IMR-90 (cell line): ENCODE measurements around the gene CLTA. TPM values are rescaled to one million over a fixed set of nuclear protein-coding genes. Genes with fewer than 3 reads are reported as not detected.

Experiments
- ATAC-seq: fragments of 200-7000 bp; cut with Tn5 transposase; 2 replicates; pipeline ENCODE4 v1.9.1; 2020; ENCODE audit warnings: low read depth, mild to moderate bottlenecking, moderate library complexity
- BruUV-seq: library from RNA; stranded (reverse); fragments of 400-500 nt; replicated peaks from 2 replicates; lab custom pipeline; 2021; lab: Mats Ljungman, UMichigan
- CTCF ChIA-PET: fragments of 300-600 bp; formaldehyde crosslinking; extraction: SDS; loops from one replicate; lab custom pipeline; 2021; ENCODE audit warnings: antibody characterized with exemption; lab: Yijun Ruan, JAX
- POLR2A ChIA-PET: fragments of 300-600 bp; sonication (Branson Sonifier 250); formaldehyde crosslinking; loops from one replicate; lab custom pipeline; 2022; ENCODE audit warnings: antibody characterized with exemption; ENCODE audit not compliant: unreplicated experiment; lab: Charles Lee
- DNase-seq: peaks from one replicate; pipeline ENCODE4 v3.0.0; 2013
- H2AFZ ChIP-seq: replicated peaks from 2 replicates; pipeline ENCODE3; 2013; ENCODE audit warnings: low read length, mild to moderate bottlenecking; ENCODE audit not compliant: poor library complexity
- H2AK5ac ChIP-seq: 2 replicates; pipeline ENCODE4 v1.6.1; 2013; ENCODE audit warnings: low read depth, low read length, inconsistent platforms
- H2AK9ac ChIP-seq: replicated peaks from 2 replicates; pipeline ENCODE3; 2013; ENCODE audit warnings: mild to moderate bottlenecking, low read depth, low read length, moderate library complexity; ENCODE audit not compliant: poor library complexity
- H2BK120ac ChIP-seq: 2 replicates; pipeline ENCODE4 v1.6.1; 2013; ENCODE audit warnings: low read depth, low read length, inconsistent platforms
- H2BK15ac ChIP-seq: 3 replicates; pipeline ENCODE4 v1.6.1; 2013; ENCODE audit warnings: low read depth, low read length, inconsistent platforms
- H2BK20ac ChIP-seq: 2 replicates; pipeline ENCODE4 v1.6.1; 2013; ENCODE audit warnings: low read depth, mild to moderate bottlenecking, inconsistent platforms, low read length, moderate library complexity
- H2BK5ac ChIP-seq: 2 replicates; pipeline ENCODE4 v1.6.1; 2013; ENCODE audit warnings: mild to moderate bottlenecking, low read depth, low read length, inconsistent platforms; ENCODE audit not compliant: poor library complexity, severe bottlenecking
- H3K14ac ChIP-seq: replicated peaks from 2 replicates; pipeline ENCODE4 v1.6.1; 2013; ENCODE audit warnings: low read depth, low read length, inconsistent platforms
- H3K18ac ChIP-seq: 2 replicates; pipeline ENCODE4 v1.6.1; 2013; ENCODE audit warnings: low read depth, low read length, control low read depth
- H3K23ac ChIP-seq: 2 replicates; pipeline ENCODE4 v1.6.1; 2013; ENCODE audit warnings: low read depth, low read length, inconsistent platforms
- H3K27ac ChIP-seq: 2 replicates; pipeline ENCODE4 v1.5.1; 2013; ENCODE audit warnings: mild to moderate bottlenecking, control low read depth, low read length; ENCODE audit not compliant: insufficient read depth
- H3K27me3 ChIP-seq: 2 replicates; pipeline ENCODE4 v1.6.1; 2013; ENCODE audit warnings: low read length; ENCODE audit not compliant: control insufficient read depth, insufficient read depth
- H3K36me3 ChIP-seq: 2 replicates; pipeline ENCODE4 v1.6.1; 2013; ENCODE audit warnings: low read length, mixed read lengths; ENCODE audit not compliant: control insufficient read depth, insufficient read depth
- H3K4ac ChIP-seq: 2 replicates; pipeline ENCODE4 v1.6.1; 2013; ENCODE audit warnings: low read depth, low read length, inconsistent platforms
- H3K4me1 ChIP-seq: 2 replicates; pipeline ENCODE4 v1.6.1; 2013; ENCODE audit warnings: low read length, mixed read lengths; ENCODE audit not compliant: control insufficient read depth, insufficient read depth
- H3K4me2 ChIP-seq: 2 replicates; pipeline ENCODE4 v1.6.1; 2013; ENCODE audit warnings: low read depth, mild to moderate bottlenecking, control low read depth, low read length, moderate library complexity
- H3K4me3 ChIP-seq: 2 replicates; pipeline ENCODE4 v1.5.1; 2013; ENCODE audit warnings: low read depth, mild to moderate bottlenecking, control low read depth, low read length, moderate library complexity; ENCODE audit not compliant: insufficient read depth
- H3K56ac ChIP-seq: 2 replicates; pipeline ENCODE4 v1.6.1; 2013; ENCODE audit warnings: low read length, inconsistent platforms; ENCODE audit not compliant: insufficient read depth; ENCODE audit errors: extremely low read depth
- H3K79me1 ChIP-seq, 2 experiments: 2 replicates each; pipeline ENCODE4 v1.6.1; 2013; ENCODE audit warnings: low read length in 2 of 2, inconsistent platforms in 1 of 2, low read depth in 1 of 2
- H3K9ac ChIP-seq: 2 replicates; pipeline ENCODE4 v1.6.1; 2013; ENCODE audit warnings: low read depth, low read length, control low read depth
- H3K9me1 ChIP-seq: 2 replicates; pipeline ENCODE4 v1.6.1; 2013; ENCODE audit warnings: low read length, inconsistent platforms; ENCODE audit not compliant: insufficient read depth
- H3K9me3 ChIP-seq: 2 replicates; pipeline ENCODE4 v1.6.1; 2013; ENCODE audit warnings: low read length; ENCODE audit not compliant: control insufficient read depth, insufficient read depth
- H4K20me1 ChIP-seq: 2 replicates; pipeline ENCODE4 v1.6.1; 2013; ENCODE audit warnings: low read length, inconsistent platforms; ENCODE audit not compliant: insufficient read depth
- H4K5ac ChIP-seq: 2 replicates; pipeline ENCODE4 v1.6.1; 2013; ENCODE audit warnings: mild to moderate bottlenecking, low read depth, low read length, control low read depth
- H4K8ac ChIP-seq, 2 experiments: 2 replicates each; pipeline ENCODE4 v1.6.1; 2013; ENCODE audit warnings: low read depth in 2 of 2, low read length in 2 of 2, control low read depth in 1 of 2, inconsistent platforms in 1 of 2
- H4K91ac ChIP-seq: 2 replicates; pipeline ENCODE4 v1.6.1; 2013; ENCODE audit warnings: low read depth, low read length, inconsistent platforms; ENCODE audit not compliant: insufficient read depth
- MAFK ChIP-seq: IDR thresholded peaks from 2 replicates; pipeline ENCODE4 v1.6.1; 2012; ENCODE audit warnings: low read depth, low read length, improper control_type of control experiment
- MAZ ChIP-seq: IDR thresholded peaks from 2 replicates; pipeline ENCODE4 v1.6.1; 2012; ENCODE audit warnings: low read depth, mild to moderate bottlenecking, low read length, improper control_type of control experiment, moderate library complexity, borderline replicate concordance
- MXI1 ChIP-seq: IDR thresholded peaks from 2 replicates; pipeline ENCODE4 v1.6.1; 2012; ENCODE audit warnings: low read depth, mild to moderate bottlenecking, low read length, moderate library complexity, borderline replicate concordance
- POLR2A ChIP-seq: IDR thresholded peaks from 2 replicates; pipeline ENCODE4 v1.6.1; 2012; ENCODE audit warnings: mild to moderate bottlenecking, low read depth, low read length
- RAD21 ChIP-seq: IDR thresholded peaks from 2 replicates; pipeline ENCODE4 v1.6.1; 2012; ENCODE audit warnings: low read length, improper control_type of control experiment
- RFX5 ChIP-seq: IDR thresholded peaks from 2 replicates; pipeline ENCODE4 v1.8.0; 2012; ENCODE audit warnings: low read depth, mild to moderate bottlenecking, low read length, moderate library complexity
- WGBS, 2 experiments: methylation state at CpG; one replicate each; pipeline versions ENCODE4 v1.1.5 to v1.1.7; 2013; ENCODE audit warnings: missing lambda C conversion rate in 2 of 2; ENCODE audit not compliant: insufficient read length in 1 of 2; ENCODE audit errors: extremely low coverage in 2 of 2; 5-methylcytosine and 5-hydroxymethylcytosine counted together
- dilution Hi-C: fragments of 300-500 bp; cut with HindIII; formaldehyde crosslinking; loops from one replicate; pipeline ENCODE4 v1.14.3; 2018; ENCODE audit warnings: low sequenced_read_pairs; ENCODE audit not compliant: unreplicated experiment
- in situ Hi-C: fragments of 300-500 bp; cut with MboI; formaldehyde crosslinking; loops from 3 replicates; pipeline ENCODE4 v1.14.3; 2019; ENCODE audit warnings: low sequenced_read_pairs, inconsistent platforms, mixed read lengths
- intact Hi-C: fragments of 100-400 bp; cut with micrococcal nuclease; formaldehyde crosslinking; loops from 2 replicates; pipeline ENCODE4 v1.10.0; 2022
- polyA plus RNA-seq, 3 experiments: library from polyadenylated mRNA; depleted of rRNA; stranded (reverse); fragments of >200 nt; gene quantifications; 2 replicates each; pipeline ENCODE4 v1.2.3, GENCODE V29; 2012; ENCODE audit warnings: low replicate concordance in 1 of 3
- total RNA-seq: library from RNA; depleted of rRNA; stranded (reverse); fragments of >200 nt; gene quantifications from 2 replicates; pipeline ENCODE4 v1.2.3, GENCODE V29; 2012
- TF ChIP-seq, protein P1 (sequence below): conservative IDR thresholded peaks from 2 replicates; pipeline ENCODE4 v1.5.1; 2012; ENCODE audit warnings: mild to moderate bottlenecking, low read depth, low read length, improper control_type of control experiment

Gene CLTA
- total and polyA plus RNA-seq, 2 of the 4 experiments (the other 2 are of a cell fraction): 133 to 246 TPM

DNA sequence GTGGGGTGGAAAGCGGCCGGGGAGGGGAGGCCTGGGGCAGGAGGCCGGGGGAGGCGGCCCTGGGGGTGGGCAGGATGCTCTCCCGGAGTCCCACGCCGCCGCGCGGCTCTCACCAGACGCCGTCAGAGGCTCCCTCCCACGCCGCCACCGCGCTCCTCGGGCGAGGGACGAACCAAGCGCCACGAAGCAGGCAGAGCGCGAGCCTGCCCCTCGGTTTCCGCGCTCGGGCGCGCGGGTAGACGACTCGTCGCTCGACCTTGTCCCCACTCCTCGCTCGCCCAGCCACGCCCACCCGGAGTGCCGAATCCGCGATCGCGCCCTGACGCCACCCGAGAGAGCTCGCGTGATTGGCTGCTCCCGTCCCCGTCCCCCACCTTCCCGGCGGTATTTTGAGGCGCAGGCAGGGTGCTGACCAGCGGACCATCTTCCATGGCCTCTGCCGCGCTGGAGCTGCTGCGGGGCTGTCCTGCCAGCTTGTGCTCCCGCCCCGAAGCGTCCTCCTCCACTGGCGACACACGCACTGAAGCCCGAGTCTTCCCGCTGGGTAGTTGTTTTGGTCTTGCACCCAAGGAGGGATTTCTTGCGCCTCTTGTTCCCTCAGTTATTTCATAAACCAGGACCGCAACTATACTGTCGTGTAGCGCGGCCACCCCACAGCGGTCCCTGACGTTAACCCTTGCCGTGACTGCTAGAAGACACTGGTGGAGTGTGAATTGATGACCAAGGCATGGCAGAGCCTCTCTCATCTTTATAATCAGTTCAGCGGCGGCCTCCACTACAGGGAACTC is 67.7 kb downstream of the CLTA start, which contains the start of gene GNE (continued):
- peak; percentile 100 for TF ChIP-seq MAZ
- TF ChIP-seq MAFK: no peak
- peak; percentile 78; the same call in 1 of the 2 replicates for TF ChIP-seq MXI1

- 0 out of 2 replicates have a peak, but pooled peaks cover 2% of the 10 kb centered on the region for H3K4me1 ChIP-seq
- peak overlapping the region; percentile 94 for H2AK9ac ChIP-seq
- H3K23ac ChIP-seq: peak overlapping the region; percentile 60; the same call in 1 of the 2 replicates
- no peaks in the 10 kb centered on the region for H3K27me3 ChIP-seq
- no peak overlapping the region for H2BK15ac ChIP-seq
- H3K14ac ChIP-seq: peak overlapping the region; percentile 92; the same call in 1 of the 2 replicates
- H3K4ac ChIP-seq: peak overlapping the region; percentile 64
- H2BK20ac ChIP-seq: no peak overlapping the region
- H4K8ac ChIP-seq: peak overlapping the region; percentile 89 to 95
- dilution Hi-C loops (no loop called here), in situ Hi-C loops (no loop called here), intact Hi-C loops (loop anchor here (1.0 kb wide), 1 partner anchor 18 kb away; no protein-coding TSS in a partner anchor)
- 0 out of 2 replicates have a peak, but pooled peaks cover 3% of the 10 kb centered on the region for H4K20me1 ChIP-seq
- peak overlapping the region; percentile 75 for H3K9ac ChIP-seq
- no peaks in the 10 kb centered on the region for H3K36me3 ChIP-seq
- BruUV-seq: no TSS peak
- no peaks in the 10 kb centered on the region for H3K9me3 ChIP-seq
- peak overlapping the region; percentile 79 for H3K27ac ChIP-seq
- ChIA-PET POLR2A (interaction anchor here (0.5 kb wide), 1 partner anchor 9 kb away, joined by 4 read pairs; no protein-coding TSS in a partner anchor), CTCF (interaction anchor here (0.6 kb wide), 1 partner anchor 54 kb away, joined by 3 read pairs; no protein-coding TSS in a partner anchor)
- peak overlapping the region; percentile 99 for H2AFZ ChIP-seq
- peaks cover 5 to 36% of the 10 kb centered on the region in 2 experiments for H3K79me1 ChIP-seq
- peak overlapping the region; percentile 66 for H4K5ac ChIP-seq
- peak overlapping the region; percentile 56 for H2BK5ac ChIP-seq
- peak overlapping the region; percentile 47; the same call in 1 of the 2 replicates for H2AK5ac ChIP-seq
- no CpG with 5 or more reads among the region's 7 CpGs for WGBS, 2 experiments
- H3K56ac ChIP-seq: peak overlapping the region; percentile 67; the same call in 1 of the 2 replicates
- peak overlapping the region; percentile 55; the same call in 1 of the 2 replicates for H4K91ac ChIP-seq
- TF ChIP-seq, protein P1, sequence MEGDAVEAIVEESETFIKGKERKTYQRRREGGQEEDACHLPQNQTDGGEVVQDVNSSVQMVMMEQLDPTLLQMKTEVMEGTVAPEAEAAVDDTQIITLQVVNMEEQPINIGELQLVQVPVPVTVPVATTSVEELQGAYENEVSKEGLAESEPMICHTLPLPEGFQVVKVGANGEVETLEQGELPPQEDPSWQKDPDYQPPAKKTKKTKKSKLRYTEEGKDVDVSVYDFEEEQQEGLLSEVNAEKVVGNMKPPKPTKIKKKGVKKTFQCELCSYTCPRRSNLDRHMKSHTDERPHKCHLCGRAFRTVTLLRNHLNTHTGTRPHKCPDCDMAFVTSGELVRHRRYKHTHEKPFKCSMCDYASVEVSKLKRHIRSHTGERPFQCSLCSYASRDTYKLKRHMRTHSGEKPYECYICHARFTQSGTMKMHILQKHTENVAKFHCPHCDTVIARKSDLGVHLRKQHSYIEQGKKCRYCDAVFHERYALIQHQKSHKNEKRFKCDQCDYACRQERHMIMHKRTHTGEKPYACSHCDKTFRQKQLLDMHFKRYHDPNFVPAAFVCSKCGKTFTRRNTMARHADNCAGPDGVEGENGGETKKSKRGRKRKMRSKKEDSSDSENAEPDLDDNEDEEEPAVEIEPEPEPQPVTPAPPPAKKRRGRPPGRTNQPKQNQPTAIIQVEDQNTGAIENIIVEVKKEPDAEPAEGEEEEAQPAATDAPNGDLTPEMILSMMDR: no peak
- no peak for TF ChIP-seq RAD21
- no peak for TF ChIP-seq POLR2A
- TF ChIP-seq RFX5: no peak
- H3K4me2 ChIP-seq: peak overlapping the region; percentile 91
- no peaks in the 10 kb centered on the region for H3K9me1 ChIP-seq
- ATAC-seq (no peak), DNase-seq (no peak)
- H3K4me3 ChIP-seq: peak overlapping the region; percentile 77
- no peak overlapping the region for H2BK120ac ChIP-seq
- no peak overlapping the region for H3K18ac ChIP-seq
Measured at GRCh38 chr9:36258996-36259533, 68.3 kb downstream of the CLTA start.
